Hepatocyte (in vitro differentiated cells): ENCODE results near the gene SEMA5A. TPM values are rescaled to one million over a fixed set of nuclear protein-coding genes. Genes with fewer than 3 reads are reported as not detected.
A peak's percentile ranks its signal among the peaks of the same experiment; 100 is the strongest.

ENCODE experiments used
- DNase-seq: peaks from one replicate; pipeline ENCODE4 v3.0.0-alpha.2; 2016; ENCODE audit warnings: low spot score
- H2AFZ ChIP-seq: fragments of 200-600 bp; sonication (generic); 2 replicates; pipeline ENCODE4 v1.6.0; 2016; ENCODE audit warnings: antibody characterized with exemption, mild to moderate bottlenecking
- H3K27ac ChIP-seq: fragments of 200-600 bp; sonication (generic); 2 replicates; pipeline ENCODE4 v1.5.1; 2016; ENCODE audit warnings: mild to moderate bottlenecking
- H3K27me3 ChIP-seq: fragments of 200-600 bp; sonication (generic); 2 replicates; pipeline ENCODE4 v1.6.1; 2016
- H3K36me3 ChIP-seq: fragments of 200-600 bp; sonication (generic); replicated peaks from 2 replicates; pipeline ENCODE4 v1.5.1; 2016; ENCODE audit warnings: low read depth; ENCODE audit not compliant: insufficient read depth
- H3K4me1 ChIP-seq: fragments of 200-600 bp; sonication (generic); 2 replicates; pipeline ENCODE4 v1.5.1; 2016; ENCODE audit warnings: mild to moderate bottlenecking, moderate library complexity; ENCODE audit not compliant: insufficient read depth
- H3K4me2 ChIP-seq: fragments of 200-600 bp; sonication (generic); 2 replicates; pipeline ENCODE4 v1.6.0; 2016
- H3K4me3 ChIP-seq: fragments of 200-600 bp; sonication (generic); 2 replicates; pipeline ENCODE4 v1.5.1; 2016; ENCODE audit warnings: mild to moderate bottlenecking
- H3K79me2 ChIP-seq: fragments of 200-600 bp; sonication (generic); 2 replicates; pipeline ENCODE4 v1.6.0; 2017; ENCODE audit warnings: mild to moderate bottlenecking
- H3K9me2 ChIP-seq: fragments of 200-600 bp; sonication (generic); replicated peaks from 2 replicates; pipeline ENCODE4 v1.6.0; 2017; ENCODE audit warnings: mild to moderate bottlenecking; ENCODE audit not compliant: insufficient read depth
- H3K9me3 ChIP-seq: fragments of 200-600 bp; sonication (generic); 2 replicates; pipeline ENCODE4 v1.5.1; 2016; ENCODE audit warnings: low read depth, mild to moderate bottlenecking
- H4K20me1 ChIP-seq: fragments of 200-600 bp; sonication (generic); 2 replicates; pipeline ENCODE4 v1.6.0; 2016; ENCODE audit warnings: mild to moderate bottlenecking; ENCODE audit not compliant: insufficient read depth, poor library complexity, severe bottlenecking
- CTCF ChIP-seq: fragments of 200-600 bp; sonication (generic); IDR thresholded peaks from 2 replicates; pipeline ENCODE4 v1.5.1; 2016; ENCODE audit warnings: antibody characterized with exemption, mild to moderate bottlenecking; ENCODE audit not compliant: poor library complexity
- EZH2 ChIP-seq: fragments of 200-600 bp; sonication (generic); IDR thresholded peaks from 2 replicates; pipeline ENCODE4 v1.6.1; 2016; ENCODE audit warnings: antibody characterized with exemption, mild to moderate bottlenecking, borderline replicate concordance
- EZH2phosphoT487 ChIP-seq: fragments of 200-600 bp; sonication (generic); IDR thresholded peaks from one replicate; pipeline ENCODE4 v1.6.1; 2018; ENCODE audit warnings: antibody characterized with exemption, mild to moderate bottlenecking, low read depth, moderate library complexity; ENCODE audit not compliant: unreplicated experiment, severe bottlenecking
- WGBS: methylation state at CpG from one replicate; pipeline ENCODE4 v1.1.6; 2016; ENCODE audit warnings: low lambda C conversion rate; ENCODE audit errors: missing lambda C conversion rate; 5-methylcytosine and 5-hydroxymethylcytosine counted together
- polyA plus RNA-seq: library from polyadenylated mRNA; unstranded; fragments of >200 nt; fragmentation: Nextera tagmentation; extraction: Ambion mirVana; gene quantifications from 2 replicates; pipeline ENCODE4 v1.2.1, GENCODE V29; 2016
- total RNA-seq: library from RNA; depleted of rRNA; stranded (reverse); fragments of >200 nt; gene quantifications from 2 replicates; pipeline ENCODE4 v1.2.3, GENCODE V29; 2014

The SEMA5A gene
- total and polyA plus RNA-seq, 2 experiments from 2014 or later: 10.7 to 21.7 TPM

- H3K4me3 ChIP-seq: no peak overlapping the region
- no peak for TF ChIP-seq EZH2phosphoT487
- no peak for TF ChIP-seq CTCF
- no peak for TF ChIP-seq EZH2
- H3K4me2 ChIP-seq: no peak overlapping the region
- no peaks in the 10 kb centered on the region for H4K20me1 ChIP-seq
- H3K27ac ChIP-seq: no peak overlapping the region
- H3K4me1 ChIP-seq: no peaks in the 10 kb centered on the region
- peaks cover 3% of the 10 kb centered on the region for H3K79me2 ChIP-seq
- DNase-seq: no peak
- WGBS: 57% methylated on average over 1 of the region's 1 CpG
- H3K36me3 ChIP-seq: no peaks in the 10 kb centered on the region
- H3K9me3 ChIP-seq: no peaks in the 10 kb centered on the region
- H2AFZ ChIP-seq: no peak overlapping the region
- no peaks in the 10 kb centered on the region for H3K27me3 ChIP-seq
- no peaks in the 10 kb centered on the region for H3K9me2 ChIP-seq
Observed at GRCh38 chr5:9423571-9423970, 122.3 kb downstream of the SEMA5A start.

- Histone ChIP-seq H3K4me2 (no peak overlapping the region), H3K4me1 (no peaks in the 10 kb centered on the region), H4K20me1 (no peaks in the 10 kb centered on the region), H3K36me3 (no peaks in the 10 kb centered on the region), H3K9me2 (no peaks in the 10 kb centered on the region), H3K27me3 (no peaks in the 10 kb centered on the region), H3K9me3 (no peaks in the 10 kb centered on the region), H3K79me2 (peaks cover 3% of the 10 kb centered on the region), H2AFZ (no peak overlapping the region), H3K4me3 (no peak overlapping the region), H3K27ac (no peak overlapping the region)
- no peak for DNase-seq
- whole genome bisulfite sequencing: 54% methylated on average over 2 of the region's 2 CpGs
- TF ChIP-seq EZH2: no peak
- TF ChIP-seq CTCF: no peak
- TF ChIP-seq EZH2phosphoT487: no peak
Observed at GRCh38 chr5:9421884-9422283, 124.0 kb downstream of the SEMA5A start.

GRCh38 chr5:9419794-9420193, 126.1 kb downstream of the SEMA5A start:
- no peak for DNase-seq
- Histone ChIP-seq H3K4me3 (no peak overlapping the region), H3K27ac (no peak overlapping the region), H4K20me1 (no peaks in the 10 kb centered on the region), H3K27me3 (no peaks in the 10 kb centered on the region), H2AFZ (no peak overlapping the region), H3K36me3 (no peaks in the 10 kb centered on the region), H3K9me2 (no peaks in the 10 kb centered on the region), H3K4me2 (no peak overlapping the region), H3K4me1 (no peaks in the 10 kb centered on the region), H3K79me2 (no peaks in the 10 kb centered on the region), H3K9me3 (no peaks in the 10 kb centered on the region)
- no peak for TF ChIP-seq EZH2phosphoT487
- no peak for TF ChIP-seq CTCF
- no peak for TF ChIP-seq EZH2
- 71% methylated on average over 5 of the region's 5 CpGs for WGBS

GRCh38 chr5:9415566-9415965, 130.3 kb downstream of the SEMA5A start:
- H3K27ac ChIP-seq: peak overlapping the region; percentile 68
- no peak overlapping the region for H3K4me2 ChIP-seq
- H3K36me3 ChIP-seq: no peaks in the 10 kb centered on the region
- no peaks in the 10 kb centered on the region for H3K9me3 ChIP-seq
- no peak overlapping the region for H2AFZ ChIP-seq
- no peak for TF ChIP-seq EZH2
- no peak for TF ChIP-seq EZH2phosphoT487
- TF ChIP-seq CTCF: no peak
- H4K20me1 ChIP-seq: no peaks in the 10 kb centered on the region
- no peaks in the 10 kb centered on the region for H3K4me1 ChIP-seq
- WGBS: 61% methylated on average over 2 of the region's 2 CpGs
- H3K4me3 ChIP-seq: no peak overlapping the region
- H3K79me2 ChIP-seq: no peaks in the 10 kb centered on the region
- no peaks in the 10 kb centered on the region for H3K27me3 ChIP-seq
- DNase-seq: no peak
- H3K9me2 ChIP-seq: no peaks in the 10 kb centered on the region
